K562 (cell line): ENCODE results near the gene DRAXIN. TPM values are rescaled to one million over a fixed set of nuclear protein-coding genes. Genes with fewer than 3 reads are reported as not detected.

ENCODE experiments used
- ATF6 ChIP-seq: sonication (generic); formaldehyde crosslinking; IDR thresholded peaks from 2 replicates; pipeline ENCODE4 v1.4.0; 2020; ENCODE audit warnings: mild to moderate bottlenecking, missing genetic modification reagents
- BCL6 ChIP-seq: fragments of 250-450 bp; sonication (Bioruptor Pico); IDR thresholded peaks from 2 replicates; pipeline ENCODE4 v1.4.0; 2020
- CBX1 ChIP-seq: sonication (generic); IDR thresholded peaks from 2 replicates; pipeline ENCODE4 v1.6.1; 2016; ENCODE audit warnings: antibody characterized with exemption, low read depth, mild to moderate bottlenecking
- CREB1 ChIP-seq, 2 experiments: sonication (generic) in 1 of 2; formaldehyde crosslinking in 1 of 2; IDR thresholded peaks; 2 replicates each; pipeline versions ENCODE4 v1.6.1 to v1.8.0; 2012 to 2022; ENCODE audit warnings: inconsistent platforms in 1 of 2, mild to moderate bottlenecking in 1 of 2, missing genetic modification reagents in 1 of 2, moderate library complexity in 1 of 2
- E2F3 ChIP-seq: fragments of 250-450 bp; sonication (Bioruptor Pico); IDR thresholded peaks from 2 replicates; pipeline ENCODE4 v1.4.0; 2020; ENCODE audit warnings: mild to moderate bottlenecking
- E2F5 ChIP-seq: sonication (generic); formaldehyde crosslinking; IDR thresholded peaks from 2 replicates; pipeline ENCODE4 v1.8.0; 2022; ENCODE audit warnings: mild to moderate bottlenecking, missing genetic modification reagents
- E2F8 ChIP-seq: fragments of 450-650 bp; IDR thresholded peaks from 2 replicates; pipeline ENCODE4 v1.7.1; 2018; ENCODE audit warnings: mild to moderate bottlenecking, low read depth; ENCODE audit not compliant: partially characterized antibody
- ELF1 ChIP-seq: fragments of 200-800 bp; sonication (Bioruptor generic); IDR thresholded peaks from 2 replicates; pipeline ENCODE4 v1.6.1; 2016; ENCODE audit warnings: missing genetic modification characterization, missing compliant biosample characterization
- HMGXB4 ChIP-seq: sonication (generic); formaldehyde crosslinking; IDR thresholded peaks from 2 replicates; pipeline ENCODE4 v1.8.1; 2023; ENCODE audit warnings: mild to moderate bottlenecking, missing genetic modification reagents
- HNRNPL ChIP-seq: fragments of 200-400 bp; formaldehyde crosslinking; IDR thresholded peaks from 2 replicates; pipeline ENCODE4 v1.6.1; 2017; ENCODE audit warnings: low read depth, mild to moderate bottlenecking, low read length
- MIER1 ChIP-seq: fragments of 450-650 bp; IDR thresholded peaks from 2 replicates; pipeline ENCODE4 v1.6.1; 2016; ENCODE audit warnings: antibody characterized with exemption, mild to moderate bottlenecking, low read depth
- SIN3B ChIP-seq: fragments of 450-650 bp; IDR thresholded peaks from 2 replicates; pipeline ENCODE4 v1.6.1; 2017; ENCODE audit warnings: low read depth, mild to moderate bottlenecking, moderate library complexity
- SMC3 ChIP-seq: conservative IDR thresholded peaks from 2 replicates; pipeline ENCODE4 v1.6.1; 2011; ENCODE audit warnings: low read depth, low read length, improper control_type of control experiment; ENCODE audit not compliant: insufficient read depth
- STAT5A ChIP-seq: IDR thresholded peaks from 2 replicates; pipeline ENCODE4 v1.6.1; 2012; ENCODE audit warnings: low read length, inconsistent platforms, borderline replicate concordance
- ZFP91 ChIP-seq: sonication (generic); formaldehyde crosslinking; IDR thresholded peaks from 2 replicates; pipeline ENCODE4 v1.8.0; 2022; ENCODE audit warnings: mild to moderate bottlenecking, missing genetic modification reagents
- ZKSCAN1 ChIP-seq: fragments of 150-350 bp; IDR thresholded peaks from 2 replicates; pipeline ENCODE4 v1.6.1; 2016; ENCODE audit warnings: low read depth, low read length
- ZNF354B ChIP-seq: fragments of 250-450 bp; sonication (Bioruptor Pico); IDR thresholded peaks from 2 replicates; pipeline ENCODE4 v1.4.0; 2020
- ZNF551 ChIP-seq: fragments of 250-450 bp; sonication (Bioruptor Pico); IDR thresholded peaks from 2 replicates; pipeline ENCODE4 v1.5.0; 2021; ENCODE audit warnings: mild to moderate bottlenecking, moderate library complexity
- ZNF785 ChIP-seq: fragments of 250-450 bp; sonication (Bioruptor Pico); IDR thresholded peaks from 2 replicates; pipeline ENCODE4 v1.4.0; 2020; ENCODE audit warnings: mild to moderate bottlenecking
- polyA plus RNA-seq, 8 experiments: library from polyadenylated mRNA; depleted of rRNA in 4 of 8; stranded (reverse) in 5 of 8; unstranded in 3 of 8; fragments of >200 nt; fragmentation: Nextera tagmentation in 2 of 8; fragmentation: Illumina TruSeq in 1 of 8; extraction: Ambion mirVana in 2 of 8; extraction: Trizol in 1 of 8; gene quantifications; 2 replicates each; pipeline versions ENCODE4 v1.2.1 to v1.2.3, GENCODE V29; 2011 to 2014; ENCODE audit warnings: inconsistent platforms in 1 of 8, missing spikeins in 1 of 8
- total RNA-seq, 7 experiments: library from RNA; depleted of rRNA in 6 of 7; stranded (reverse); fragments of >200 nt in 6 of 7; fragmentation: Illumina TruSeq in 2 of 7; extraction: Trizol in 2 of 7; gene quantifications; 2 replicates each; pipeline versions ENCODE4 v1.2.1 to v1.2.3, GENCODE V29; 2011 to 2021; ENCODE audit warnings: low replicate concordance in 1 of 7

Gene DRAXIN
- total and polyA plus RNA-seq, 9 of the 15 experiments (the other 6 are each of a cell fraction or from before 2014, with no cell fraction given) = 0.01 to 0.04 (median 0.01) TPM; not detected in 6

GRCh38 chr1:11736746-11737639, 45.5 kb downstream of the DRAXIN start (continued):
- TF ChIP-seq ATF6 (no peak), ZNF354B (CRISPR knock-in tag) (no peak), SIN3B (no peak), ZKSCAN1 (no peak), HMGXB4 (CRISPR knock-in tag) (no peak), E2F5 (CRISPR knock-in tag) (no peak), CREB1 (IDR thresholded peaks at IDR 0.05) (no peak), CREB1 (CRISPR knock-in tag; IDR thresholded peaks at IDR 0.05) (no peak), E2F3 (CRISPR knock-in tag) (no peak), ELF1 (tag) (no peak), ZNF785 (CRISPR knock-in tag) (no peak), ZNF551 (no peak), CBX1 (no peak), HNRNPL (no peak), MIER1 (0 out of 2 replicates have a peak, but pooled peaks have one; percentile 19), ZFP91 (CRISPR knock-in tag) (no peak), STAT5A (no peak), BCL6 (CRISPR knock-in tag) (no peak), E2F8 (no peak), SMC3 (no peak)
